HG02642 (cell line): Measurements from ENCODE around the gene TRIO.

ENCODE experiments used
- ATAC-seq: cut with Tn5 transposase; IDR thresholded peaks from one replicate; pipeline ENCODE4 v1.9.1; 2021; ENCODE audit warnings: mild to moderate bottlenecking; ENCODE audit not compliant: unreplicated experiment, poor library complexity

TRIO gene

GRCh38 chr5:14436801-14437542 is 293.8 kb downstream of the TRIO start:
- ATAC-seq = no peak

DNA sequence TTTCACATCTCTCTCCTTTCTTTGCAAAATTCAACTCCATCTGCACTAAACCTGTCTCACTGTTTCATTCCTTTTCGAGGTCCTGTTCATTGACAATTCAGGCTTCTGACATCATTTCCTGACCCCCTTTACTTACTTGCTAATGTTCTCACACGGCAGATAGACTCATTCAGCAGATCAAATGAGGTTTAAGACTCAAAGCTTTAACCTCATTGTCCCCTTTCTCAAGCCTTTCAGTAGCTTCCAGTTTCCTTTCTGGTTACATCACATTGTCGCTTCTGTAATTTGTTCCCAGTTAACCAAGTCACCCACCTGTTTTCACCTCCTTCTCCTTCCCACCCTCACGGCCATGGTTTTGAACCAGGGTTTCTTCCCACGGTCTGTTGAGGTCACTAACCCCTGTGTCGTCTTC is 295.1 kb downstream of the TRIO start:
- no peak for ATAC-seq

GRCh38 chr5:14439087-14439871 is 296.1 kb downstream of the TRIO start:
- ATAC-seq = no peak

GRCh38 chr5:14440223-14440581 is 297.1 kb downstream of the TRIO start:
- ATAC-seq = no peak

DNA sequence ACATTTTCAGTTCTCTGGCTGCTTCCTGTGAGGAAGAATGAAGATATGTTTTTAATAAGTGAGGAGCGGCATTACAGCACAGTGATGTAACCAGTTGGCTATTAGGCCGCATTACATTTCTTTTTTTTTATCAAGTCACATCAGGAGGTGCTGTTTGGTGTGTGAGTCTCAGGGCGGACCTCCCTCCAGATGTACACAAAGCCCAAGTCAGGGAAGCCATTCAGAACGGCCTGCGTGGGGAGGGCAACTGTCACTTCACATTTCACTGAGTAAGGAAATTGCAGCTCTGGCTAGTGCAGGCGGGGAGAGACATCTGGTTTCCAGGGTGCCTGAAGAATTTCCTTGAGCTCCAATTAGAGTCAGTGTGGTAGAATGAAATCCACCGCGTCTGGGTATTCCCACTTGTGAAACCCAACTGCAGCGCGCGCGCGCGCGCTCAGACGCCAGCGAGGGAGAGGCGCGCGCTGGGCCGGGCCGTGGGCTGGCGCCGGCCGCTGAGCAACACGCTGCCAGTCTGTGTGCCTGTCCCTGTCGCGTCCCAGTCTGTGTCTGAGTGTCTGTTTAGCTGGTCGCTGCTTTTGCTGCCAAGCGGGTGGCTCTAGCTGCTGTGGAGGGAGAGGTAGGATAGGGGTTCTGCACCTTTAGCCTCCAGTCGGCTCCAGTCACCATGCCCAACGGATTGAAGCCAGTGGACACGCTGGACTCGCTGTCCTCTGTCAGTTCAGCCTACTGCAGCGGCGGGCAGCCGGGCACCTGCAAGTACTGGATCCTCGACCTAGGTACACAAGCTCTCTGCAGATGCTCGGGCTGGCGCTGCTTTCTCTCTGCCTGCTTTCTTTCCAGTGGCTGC is 297.7 kb downstream of the TRIO start:
- no peak for ATAC-seq

GRCh38 chr5:14441641-14442040 is 298.5 kb downstream of the TRIO start:
- no peak for ATAC-seq

GRCh38 chr5:14442536-14442935 is 299.4 kb downstream of the TRIO start:
- ATAC-seq = no peak

GRCh38 chr5:14443671-14444093 is 300.5 kb downstream of the TRIO start:
- no peak for ATAC-seq

DNA sequence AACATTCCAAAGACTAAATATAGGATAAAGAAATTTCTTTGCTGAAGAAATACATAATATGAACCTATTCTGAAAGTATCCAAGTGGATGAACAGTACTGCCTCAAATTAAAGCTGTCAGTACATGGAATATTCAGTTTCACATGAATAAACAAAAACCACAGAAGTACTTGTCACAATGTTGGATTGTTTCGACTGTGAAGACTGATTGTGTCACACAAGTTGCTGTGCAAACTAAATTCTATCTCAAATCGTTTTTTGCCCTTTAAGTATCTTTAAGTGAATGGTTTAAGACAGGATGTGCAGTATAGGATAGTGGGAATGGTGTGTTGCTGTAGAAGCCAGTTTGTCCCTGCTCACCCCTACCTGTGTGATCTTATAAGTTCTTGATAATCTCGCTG is 301.0 kb downstream of the TRIO start:
- no peak for ATAC-seq

- ATAC-seq = no peak
These were observed 301.9 kb downstream of the TRIO start for GRCh38 chr5:14445013-14445412.

GRCh38 chr5:14445576-14446290 is 302.6 kb downstream of the TRIO start:
- ATAC-seq = no peak

DNA sequence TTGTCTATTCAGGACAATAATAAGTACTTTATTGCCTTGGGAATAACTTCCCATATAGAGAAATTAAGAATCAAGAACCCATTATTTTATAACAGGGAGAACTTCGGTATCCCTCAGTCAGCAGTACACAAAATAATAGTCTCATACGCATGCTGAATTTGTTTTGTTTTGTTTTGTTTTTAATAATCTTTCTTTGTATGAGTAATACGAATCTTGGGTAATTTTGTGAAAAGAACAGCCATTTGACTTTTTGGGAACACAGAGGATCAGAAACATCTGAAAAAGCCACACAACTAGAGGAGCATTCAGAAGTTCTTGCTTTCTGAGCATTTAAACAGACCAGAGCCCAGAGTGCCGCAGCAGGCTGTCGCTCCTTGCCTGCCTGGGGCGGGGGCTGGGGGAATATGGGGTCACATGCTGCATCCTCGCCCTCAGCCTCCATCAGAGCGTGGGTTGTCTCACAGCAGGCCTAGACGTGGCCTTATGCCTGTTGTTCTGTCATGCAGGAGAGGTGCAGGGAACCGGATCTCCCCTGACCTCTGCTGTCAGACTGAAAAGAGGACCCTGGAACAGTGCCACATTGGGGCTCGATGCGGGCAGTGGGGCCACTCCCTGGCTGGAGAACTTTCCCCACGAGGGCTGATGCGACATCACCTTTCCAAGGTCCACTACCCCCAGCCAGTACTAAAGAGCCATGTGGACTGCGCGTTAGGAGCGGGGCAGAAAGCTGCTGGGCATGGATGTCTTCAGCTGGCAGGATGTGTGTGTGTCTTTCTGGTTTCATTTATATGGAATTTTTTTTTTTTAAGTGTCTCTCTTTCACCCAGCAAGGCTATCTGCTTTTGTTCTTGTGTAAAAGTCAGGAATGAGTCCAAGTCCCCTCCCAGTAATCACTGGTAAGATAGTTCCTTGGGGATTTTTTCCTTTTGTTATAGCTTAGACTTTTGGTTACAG is 305.1 kb downstream of the TRIO start:
- ATAC-seq = peak; percentile 75

GRCh38 chr5:14449052-14449661 is 306.0 kb downstream of the TRIO start:
- ATAC-seq = no peak

- no peak for ATAC-seq
These were observed 306.9 kb downstream of the TRIO start for GRCh38 chr5:14450018-14450524.

GRCh38 chr5:14450742-14451141 is 307.6 kb downstream of the TRIO start:
- no peak for ATAC-seq

- ATAC-seq = no peak
These were observed 308.7 kb downstream of the TRIO start for GRCh38 chr5:14451871-14452270.

- no peak for ATAC-seq
These were observed 309.7 kb downstream of the TRIO start for GRCh38 chr5:14452685-14453454.

GRCh38 chr5:14453481-14453880 is 310.3 kb downstream of the TRIO start:
- ATAC-seq = no peak
